ENCODE results near the gene TTN. TPM values are rescaled to one million over a fixed set of nuclear protein-coding genes. Genes with fewer than 3 reads are reported as not detected.

TTN gene
- total RNA-seq, 1 experiment from 2014 or later = 1.1 TPM

DNA sequence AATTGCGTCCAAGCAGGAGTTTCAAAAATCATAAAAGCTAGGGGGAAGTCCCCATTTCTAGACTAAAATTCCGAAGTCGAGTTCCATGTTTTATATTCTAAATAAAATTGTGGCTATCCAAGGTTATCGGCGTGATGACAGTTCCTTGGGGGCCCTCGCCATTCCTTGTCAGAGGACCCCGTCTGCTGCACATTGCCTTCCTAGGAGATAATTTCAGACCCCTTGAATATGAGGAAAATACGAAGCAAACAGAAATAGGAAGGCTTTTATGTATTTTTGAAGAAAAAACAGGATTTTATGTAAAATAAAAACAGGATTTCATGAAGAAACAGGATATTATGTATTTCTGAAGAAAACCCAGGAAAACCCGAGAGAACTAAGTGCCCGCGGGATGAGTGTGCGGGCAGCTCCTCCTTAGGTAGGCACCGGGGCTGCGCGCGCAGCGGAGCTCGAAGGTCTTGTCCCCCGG, 327.4 kb downstream of the TTN start:
- intact Hi-C loops (cut with micrococcal nuclease) = loop anchor here (2.0 to 10.0 kb wide), 3 partner anchors 35 to 285 kb away; no protein-coding TSS in a partner anchor
- ChIA-PET CTCF (no interaction called here), POLR2A (ENCODE audit: unreplicated experiment) (no interaction called here)
- Histone ChIP-seq H3K9me2 (replicated peaks; ENCODE audit: low read length) (no peaks in the 10 kb centered on the region), H4K20me1 (ENCODE audit: low read length) (peaks cover 17% of the 10 kb centered on the region), H3K9ac (ENCODE audit: low read length) (peak overlapping the region; percentile 53), H3K4me2 (ENCODE audit: low read length) (peak overlapping the region; percentile 97), H3F3A (ENCODE audit: low read length, unreplicated experiment) (no peaks in the 10 kb centered on the region), H3K27ac (ENCODE audit: low read length) (no peak overlapping the region), H3K4me3 (ENCODE audit: low read length) (peak overlapping the region; percentile 98), H3K27me3 (ENCODE audit: low read length) (no peaks in the 10 kb centered on the region), H3K4me1 (ENCODE audit: insufficient read depth, low read length) (peaks cover 39% of the 10 kb centered on the region), H3K9me3 (ENCODE audit: low read length) (no peaks in the 10 kb centered on the region), H2AFZ (ENCODE audit: low read length) (peak overlapping the region; percentile 100), H3K36me3 (ENCODE audit: low read depth, low read length) (no peaks in the 10 kb centered on the region), H3K79me2 (ENCODE audit: low read length) (peaks cover 46% of the 10 kb centered on the region)
- TF ChIP-seq, protein P1, sequence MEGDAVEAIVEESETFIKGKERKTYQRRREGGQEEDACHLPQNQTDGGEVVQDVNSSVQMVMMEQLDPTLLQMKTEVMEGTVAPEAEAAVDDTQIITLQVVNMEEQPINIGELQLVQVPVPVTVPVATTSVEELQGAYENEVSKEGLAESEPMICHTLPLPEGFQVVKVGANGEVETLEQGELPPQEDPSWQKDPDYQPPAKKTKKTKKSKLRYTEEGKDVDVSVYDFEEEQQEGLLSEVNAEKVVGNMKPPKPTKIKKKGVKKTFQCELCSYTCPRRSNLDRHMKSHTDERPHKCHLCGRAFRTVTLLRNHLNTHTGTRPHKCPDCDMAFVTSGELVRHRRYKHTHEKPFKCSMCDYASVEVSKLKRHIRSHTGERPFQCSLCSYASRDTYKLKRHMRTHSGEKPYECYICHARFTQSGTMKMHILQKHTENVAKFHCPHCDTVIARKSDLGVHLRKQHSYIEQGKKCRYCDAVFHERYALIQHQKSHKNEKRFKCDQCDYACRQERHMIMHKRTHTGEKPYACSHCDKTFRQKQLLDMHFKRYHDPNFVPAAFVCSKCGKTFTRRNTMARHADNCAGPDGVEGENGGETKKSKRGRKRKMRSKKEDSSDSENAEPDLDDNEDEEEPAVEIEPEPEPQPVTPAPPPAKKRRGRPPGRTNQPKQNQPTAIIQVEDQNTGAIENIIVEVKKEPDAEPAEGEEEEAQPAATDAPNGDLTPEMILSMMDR (conservative IDR thresholded peaks at IDR 0.05; ENCODE audit: low read depth, low read length) = no peak
- TF ChIP-seq EZH2 (IDR thresholded peaks at IDR 0.05; ENCODE audit: low read length, unreplicated experiment) (no peak), EZH2phosphoT487 (IDR thresholded peaks at IDR 0.05; ENCODE audit: borderline replicate concordance, low read length) (no peak)
- BruUV-seq (replicated peaks) = no TSS peak
- no peak for DNase-seq
- ATAC-seq = no peak

- H3K9me3 ChIP-seq (ENCODE audit: low read length) = no peaks in the 10 kb centered on the region
- H3K36me3 ChIP-seq (ENCODE audit: low read depth, low read length) = no peaks in the 10 kb centered on the region
- CTCF ChIA-PET = interaction anchor here (0.6 kb wide), 1 partner anchor 37 kb away, joined by 9 read pairs; no protein-coding TSS in a partner anchor
- H4K20me1 ChIP-seq (ENCODE audit: low read length) = peaks cover 14% of the 10 kb centered on the region
- no TSS peak for BruUV-seq (replicated peaks)
- TF ChIP-seq EZH2 (IDR thresholded peaks at IDR 0.05; ENCODE audit: low read length, unreplicated experiment) (no peak), EZH2phosphoT487 (IDR thresholded peaks at IDR 0.05; ENCODE audit: borderline replicate concordance, low read length) (no peak)
- TF ChIP-seq, protein P1 (conservative IDR thresholded peaks at IDR 0.05; ENCODE audit: low read depth, low read length) = no peak; the same call in 1 of the 2 replicates
- peaks cover 34% of the 10 kb centered on the region for H3K4me1 ChIP-seq (ENCODE audit: insufficient read depth, low read length)
- POLR2A ChIA-PET (ENCODE audit: unreplicated experiment) = no interaction called here
- peak overlapping the region; percentile 97 for H3K4me2 ChIP-seq (ENCODE audit: low read length)
- no peaks in the 10 kb centered on the region for H3K27me3 ChIP-seq (ENCODE audit: low read length)
- no peaks in the 10 kb centered on the region for H3F3A ChIP-seq (ENCODE audit: low read length, unreplicated experiment)
- intact Hi-C loops (cut with micrococcal nuclease) = loop anchor here (2.0 to 10.0 kb wide), 2 partner anchors 40 to 286 kb away; no protein-coding TSS in a partner anchor
- no peaks in the 10 kb centered on the region for H3K9me2 ChIP-seq (replicated peaks; ENCODE audit: low read length)
- no peak overlapping the region for H3K27ac ChIP-seq (ENCODE audit: low read length)
- peak overlapping the region; percentile 100 for H2AFZ ChIP-seq (ENCODE audit: low read length)
- peak overlapping the region; percentile 98 for H3K4me3 ChIP-seq (ENCODE audit: low read length)
- ATAC-seq = no peak
- peaks cover 40% of the 10 kb centered on the region for H3K79me2 ChIP-seq (ENCODE audit: low read length)
- H3K9ac ChIP-seq (ENCODE audit: low read length) = no peak overlapping the region
- no peak for DNase-seq
Observed at GRCh38 chr2:178479275-178479616, 328.0 kb downstream of the TTN start.

Measured in PC-3 (cell line).